MCF 10A (cell line): ENCODE results near the gene PPP2R3A. TPM values are rescaled to one million over a fixed set of nuclear protein-coding genes. Genes with fewer than 3 reads are reported as not detected.
A peak's percentile ranks its signal among the peaks of the same experiment; 100 is the strongest.
"Not testable (repeated sequence)": the region's sequence is repeated elsewhere in the genome, so short reads cannot be mapped to it uniquely, and the experiment has no call there.

Experiments
- BruUV-seq: library from RNA; stranded (reverse); fragments of 400-500 nt; replicated peaks from 2 replicates; lab custom pipeline; 2021; lab: Mats Ljungman, UMichigan
- CTCF ChIA-PET: fragments of 300-600 bp; sonication (Branson Sonifier 250); formaldehyde crosslinking; extraction: SDS; loops from one replicate; lab custom pipeline; 2021; ENCODE audit warnings: antibody characterized with exemption, inconsistent platforms; lab: Yijun Ruan, JAX
- POLR2A ChIA-PET: fragments of 300-600, 350-650 bp; sonication (Branson Sonifier 250); formaldehyde crosslinking; extraction: SDS; loops from one replicate; lab custom pipeline; 2020; ENCODE audit warnings: antibody characterized with exemption, inconsistent platforms; lab: Yijun Ruan, JAX
- DNase-seq: peaks from one replicate; pipeline ENCODE4 v3.0.0-alpha.2; 2018; ENCODE audit not compliant: unreplicated experiment
- H3K27ac Mint-ChIP-seq: one replicate; pipeline ENCODE4 v1.8.0; 2022; ENCODE audit warnings: mild to moderate bottlenecking, low read depth, mixed read lengths; ENCODE audit not compliant: unreplicated experiment
- H3K27me3 Mint-ChIP-seq: one replicate; pipeline ENCODE4 v1.8.0; 2022; ENCODE audit warnings: mixed read lengths; ENCODE audit not compliant: insufficient read depth, unreplicated experiment
- H3K36me3 Mint-ChIP-seq: one replicate; pipeline ENCODE4 v1.8.0; 2022; ENCODE audit warnings: mild to moderate bottlenecking, moderate library complexity, mixed read lengths; ENCODE audit not compliant: insufficient read depth, unreplicated experiment
- H3K4me1 Mint-ChIP-seq: one replicate; pipeline ENCODE4 v1.8.0; 2022; ENCODE audit warnings: mixed read lengths; ENCODE audit not compliant: insufficient read depth, unreplicated experiment
- H3K4me3 Mint-ChIP-seq: one replicate; pipeline ENCODE4 v1.8.0; 2022; ENCODE audit warnings: mild to moderate bottlenecking, moderate library complexity, mixed read lengths; ENCODE audit not compliant: unreplicated experiment
- H3K9me3 Mint-ChIP-seq: one replicate; pipeline ENCODE4 v1.8.0; 2022; ENCODE audit warnings: mixed read lengths; ENCODE audit not compliant: unreplicated experiment
- intact Hi-C: fragments of 100-400 bp; cut with micrococcal nuclease; formaldehyde crosslinking; loops from 2 replicates; pipeline ENCODE4 v1.14.1; 2022
- total RNA-seq: library from RNA; stranded (reverse); gene quantifications from 2 replicates; pipeline ENCODE4 v1.2.3, GENCODE V29; 2022
- TF ChIP-seq, protein P1 (sequence below): fragments of 200-600 bp; IDR thresholded peaks from one replicate; pipeline ENCODE4 v1.8.0; 2022; ENCODE audit warnings: antibody characterized with exemption, mild to moderate bottlenecking; ENCODE audit not compliant: unreplicated experiment

PPP2R3A gene
- total RNA-seq, 1 experiment from 2014 or later = 7.5 TPM

DNA sequence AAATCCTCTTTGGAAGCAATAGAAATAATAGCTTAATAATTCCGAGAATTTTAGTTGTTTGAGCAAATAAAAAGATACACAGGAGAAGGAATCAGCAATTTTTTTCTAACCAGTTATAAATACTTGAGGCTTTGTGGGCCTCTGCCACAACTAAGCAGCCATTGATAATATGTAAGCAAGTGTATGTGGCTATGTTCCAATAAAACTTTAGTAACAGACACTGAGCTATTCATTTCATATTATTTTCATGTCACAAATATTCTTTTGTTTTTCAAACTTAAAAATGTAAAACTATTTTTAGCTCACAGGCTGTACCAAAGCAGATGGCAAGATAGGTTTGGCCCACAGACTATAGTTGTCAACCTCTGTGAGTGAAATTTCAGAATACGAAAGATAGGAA, 145.0 kb downstream of the PPP2R3A start:
- POLR2A ChIA-PET = no interaction called here

DNA sequence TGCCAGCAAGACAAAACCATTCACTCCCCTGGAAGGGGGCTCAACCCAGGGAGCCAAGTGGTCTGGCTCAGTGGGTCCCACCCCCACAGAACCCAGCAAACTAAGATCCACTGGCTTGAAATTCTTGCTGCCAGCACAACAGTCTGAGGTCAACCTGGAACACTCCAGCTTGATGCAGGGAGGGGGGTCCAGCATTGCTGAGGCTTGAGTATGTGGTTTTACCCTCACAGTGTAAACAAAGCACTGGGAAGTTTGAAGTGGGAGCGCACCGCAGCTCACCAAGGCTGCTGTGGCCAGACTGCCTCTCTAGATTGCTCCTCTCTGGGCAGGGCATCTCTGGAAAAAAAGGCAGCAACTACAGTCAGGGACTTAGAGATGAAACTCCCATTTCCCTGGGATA, 148.9 kb downstream of the PPP2R3A start:
- TF ChIP-seq, protein P1, sequence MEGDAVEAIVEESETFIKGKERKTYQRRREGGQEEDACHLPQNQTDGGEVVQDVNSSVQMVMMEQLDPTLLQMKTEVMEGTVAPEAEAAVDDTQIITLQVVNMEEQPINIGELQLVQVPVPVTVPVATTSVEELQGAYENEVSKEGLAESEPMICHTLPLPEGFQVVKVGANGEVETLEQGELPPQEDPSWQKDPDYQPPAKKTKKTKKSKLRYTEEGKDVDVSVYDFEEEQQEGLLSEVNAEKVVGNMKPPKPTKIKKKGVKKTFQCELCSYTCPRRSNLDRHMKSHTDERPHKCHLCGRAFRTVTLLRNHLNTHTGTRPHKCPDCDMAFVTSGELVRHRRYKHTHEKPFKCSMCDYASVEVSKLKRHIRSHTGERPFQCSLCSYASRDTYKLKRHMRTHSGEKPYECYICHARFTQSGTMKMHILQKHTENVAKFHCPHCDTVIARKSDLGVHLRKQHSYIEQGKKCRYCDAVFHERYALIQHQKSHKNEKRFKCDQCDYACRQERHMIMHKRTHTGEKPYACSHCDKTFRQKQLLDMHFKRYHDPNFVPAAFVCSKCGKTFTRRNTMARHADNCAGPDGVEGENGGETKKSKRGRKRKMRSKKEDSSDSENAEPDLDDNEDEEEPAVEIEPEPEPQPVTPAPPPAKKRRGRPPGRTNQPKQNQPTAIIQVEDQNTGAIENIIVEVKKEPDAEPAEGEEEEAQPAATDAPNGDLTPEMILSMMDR = no peak
- H3K4me1 Mint-ChIP-seq = no peaks in the 10 kb centered on the region
- H3K9me3 Mint-ChIP-seq = peaks cover 20% of the 10 kb centered on the region
- H3K36me3 Mint-ChIP-seq = peaks cover 8% of the 10 kb centered on the region
- H3K27ac Mint-ChIP-seq = no peak overlapping the region
- BruUV-seq = no TSS peak
- no peaks in the 10 kb centered on the region for H3K27me3 Mint-ChIP-seq
- no peak overlapping the region for H3K4me3 Mint-ChIP-seq
- intact Hi-C loops = no loop called here
- CTCF ChIA-PET = no interaction called here
- DNase-seq = no peak
- POLR2A ChIA-PET = no interaction called here

More for the DNA sequence above, 145.0 kb downstream of the PPP2R3A start:
- CTCF ChIA-PET = interaction anchor here (0.6 to 2.0 kb wide), 4 partner anchors 23 to 144 kb away, joined by 3 to 4 read pairs (median 4); no protein-coding TSS in a partner anchor
- no TSS peak for BruUV-seq
- H3K9me3 Mint-ChIP-seq = peaks cover 5% of the 10 kb centered on the region
- DNase-seq = no peak
- H3K4me3 Mint-ChIP-seq = no peak overlapping the region
- TF ChIP-seq, protein P1 = no peak
- peaks cover 12% of the 10 kb centered on the region for H3K36me3 Mint-ChIP-seq
- no peak overlapping the region for H3K27ac Mint-ChIP-seq
- H3K27me3 Mint-ChIP-seq = no peaks in the 10 kb centered on the region
- H3K4me1 Mint-ChIP-seq = no peaks in the 10 kb centered on the region
- intact Hi-C loops = no loop called here

DNA sequence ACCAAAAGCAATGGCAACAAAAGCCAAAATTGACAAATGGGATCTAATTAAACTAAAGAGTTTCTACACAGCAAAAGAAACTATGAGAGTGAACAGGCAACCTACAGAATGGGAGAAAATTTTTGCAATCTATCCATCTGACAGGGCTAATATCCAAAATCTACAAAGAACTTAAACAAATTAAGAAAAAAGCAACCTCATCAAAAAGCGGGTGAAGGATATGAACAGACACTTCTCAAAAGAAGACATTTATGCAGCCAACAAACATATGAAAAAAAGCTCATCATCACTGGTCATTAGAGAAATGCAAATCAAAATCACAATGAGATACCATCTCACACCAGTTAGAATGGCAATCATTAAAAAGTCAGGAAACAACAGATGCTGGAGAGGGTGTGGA, 153.8 kb downstream of the PPP2R3A start:
- H3K4me3 Mint-ChIP-seq, intact Hi-C loops, H3K27me3 Mint-ChIP-seq, CTCF ChIA-PET, H3K4me1 Mint-ChIP-seq, BruUV-seq, DNase-seq, H3K36me3 Mint-ChIP-seq, H3K27ac Mint-ChIP-seq, POLR2A ChIA-PET: not testable (repeated sequence)
- H3K9me3 Mint-ChIP-seq = peaks cover 20% of the 10 kb centered on the region

DNA sequence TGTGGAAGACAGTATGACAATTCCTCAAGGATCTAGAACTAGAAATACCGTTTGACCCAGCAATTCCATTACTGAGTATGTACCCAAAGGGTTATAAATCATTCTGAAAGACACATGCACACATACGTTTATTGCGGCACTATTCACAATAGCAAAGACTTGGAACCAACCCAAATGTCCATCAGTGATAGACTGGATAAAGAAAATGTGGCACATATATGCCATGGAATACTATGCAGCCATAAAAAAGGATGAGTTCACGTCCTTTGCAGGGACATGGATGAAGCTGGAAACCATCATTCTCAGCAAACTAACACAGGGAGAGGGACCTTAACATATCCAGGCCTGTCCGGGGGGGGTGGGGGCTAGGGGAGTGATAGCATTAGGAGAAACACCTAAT, 154.3 kb downstream of the PPP2R3A start:
- BruUV-seq, H3K4me3 Mint-ChIP-seq, H3K27me3 Mint-ChIP-seq, H3K4me1 Mint-ChIP-seq, intact Hi-C loops, H3K36me3 Mint-ChIP-seq, CTCF ChIA-PET, POLR2A ChIA-PET, DNase-seq, H3K27ac Mint-ChIP-seq: not testable (repeated sequence)
- peaks cover 20% of the 10 kb centered on the region for H3K9me3 Mint-ChIP-seq

DNA sequence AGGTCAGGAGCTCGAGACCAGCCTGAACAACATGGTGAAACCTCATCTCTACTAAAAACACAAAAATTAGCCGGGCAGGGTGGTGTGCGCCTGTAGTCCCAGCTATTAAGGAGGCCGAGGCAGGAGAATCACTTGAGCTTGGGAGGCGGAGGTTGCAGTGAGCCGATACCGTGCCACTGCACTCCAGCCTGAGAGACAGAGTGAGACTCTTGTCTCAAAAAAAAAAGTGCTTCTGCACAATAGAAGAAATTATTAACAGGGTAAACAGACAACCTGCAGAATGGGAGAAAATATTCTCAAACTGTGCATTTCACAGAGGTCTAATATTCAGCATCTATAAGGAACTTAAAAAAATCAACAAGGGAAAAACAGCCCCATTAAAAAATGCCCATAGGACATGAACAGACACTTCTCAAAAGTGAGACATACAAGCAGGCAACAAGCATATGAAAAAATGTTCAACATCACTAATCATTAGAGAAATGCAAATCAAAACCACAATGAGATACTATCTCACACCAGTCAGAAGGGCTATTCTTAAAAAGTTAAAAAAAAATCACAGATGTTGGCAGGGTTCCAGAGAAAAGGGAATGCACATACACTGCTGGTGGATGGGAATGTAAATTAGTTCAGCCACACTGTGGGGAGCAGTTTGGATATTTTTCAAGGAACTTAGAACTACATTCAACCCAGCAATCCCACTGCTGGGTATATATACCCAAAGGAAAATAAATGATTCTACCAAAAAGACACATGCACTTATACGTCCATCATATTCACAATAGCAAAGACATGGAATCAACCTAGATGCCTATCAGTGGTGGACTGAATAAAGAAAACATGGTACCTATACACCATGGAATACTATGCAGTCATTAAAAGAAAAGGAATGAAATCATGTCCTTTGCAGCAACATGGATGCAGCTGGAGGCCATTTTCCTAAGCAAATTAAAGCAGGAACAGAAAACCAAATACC, 155.1 kb downstream of the PPP2R3A start:
- TF ChIP-seq, protein P1 = no peak
- Mint-ChIP-seq H3K36me3 (peaks cover 3% of the 10 kb centered on the region), H3K9me3 (peaks cover 13% of the 10 kb centered on the region), H3K27me3 (no peaks in the 10 kb centered on the region), H3K4me3 (no peak overlapping the region), H3K4me1 (no peaks in the 10 kb centered on the region), H3K27ac (peak overlapping the region; percentile 12)
- BruUV-seq = no TSS peak
- DNase-seq = no peak
- ChIA-PET CTCF (interaction anchor here (0.7 kb wide), 1 partner anchor 65 kb away, joined by 3 read pairs; no protein-coding TSS in a partner anchor), POLR2A (interaction anchor here (1.0 kb wide), 1 partner anchor 12 kb away, joined by 5 read pairs; no protein-coding TSS in a partner anchor)
- intact Hi-C loops = no loop called here
